GM19193 (cell line): ENCODE results near the gene KRT33A.

Source experiments
- POLR2A ChIP-seq: IDR thresholded peaks from 4 replicates; pipeline ENCODE4 v1.6.1; 2011; ENCODE audit not compliant: insufficient read depth, insufficient read length; ENCODE audit errors: extremely low read depth

The KRT33A gene

GRCh38 chr17:41377546-41377945, 26.9 kb upstream of the KRT33A start:
- no peak for TF ChIP-seq POLR2A

DNA sequence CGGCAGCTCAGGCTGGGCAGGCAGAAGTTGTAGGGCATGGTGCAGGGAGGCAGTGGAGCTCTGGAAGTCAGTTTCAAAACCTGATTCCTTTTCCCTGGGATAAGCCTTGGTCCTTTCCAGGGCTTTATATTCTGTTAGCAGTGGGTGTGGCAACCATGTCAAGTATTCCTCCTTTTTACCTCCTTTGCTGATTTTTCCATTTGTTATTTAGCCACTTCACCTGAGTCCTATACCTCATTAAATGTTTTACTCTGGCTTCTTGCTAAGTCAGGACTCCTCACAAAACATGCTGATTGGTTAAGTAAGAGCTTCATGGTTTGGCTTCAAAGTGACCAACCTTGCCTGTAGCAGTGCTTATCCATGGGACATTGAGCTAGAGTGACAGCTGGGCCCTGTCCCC, 19.1 kb upstream of the KRT33A start, which contains the start of gene KRT33B:
Gene KRT33B, minus strand, starts transcription at position 101 of the 400 bp plus-strand sequence. Its CDS starts 63 bp downstream, at position 38.
- no peak for TF ChIP-seq POLR2A

DNA sequence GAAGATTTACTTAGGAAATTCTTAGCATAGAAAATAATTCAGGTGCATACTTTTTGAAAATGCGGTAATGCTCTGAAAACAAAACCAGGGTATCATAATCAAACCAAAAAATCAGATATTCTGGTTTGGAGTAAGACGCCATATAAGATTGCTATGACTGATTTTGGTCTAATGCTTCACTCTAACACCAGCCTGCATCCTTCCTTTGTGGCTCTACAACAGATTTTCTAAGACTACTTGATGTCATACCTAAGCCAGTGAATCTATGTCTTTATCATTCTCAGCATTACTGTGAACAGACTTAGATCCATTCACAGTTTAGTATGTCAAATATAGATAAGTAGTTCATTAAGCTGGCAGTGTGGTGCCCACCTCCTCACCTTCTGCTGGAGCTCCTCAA, 18.4 kb upstream of the KRT33A start:
- TF ChIP-seq POLR2A, result no peak

GRCh38 chr17:41367426-41368075, 16.9 kb upstream of the KRT33A start:
- TF ChIP-seq POLR2A, result no peak

DNA sequence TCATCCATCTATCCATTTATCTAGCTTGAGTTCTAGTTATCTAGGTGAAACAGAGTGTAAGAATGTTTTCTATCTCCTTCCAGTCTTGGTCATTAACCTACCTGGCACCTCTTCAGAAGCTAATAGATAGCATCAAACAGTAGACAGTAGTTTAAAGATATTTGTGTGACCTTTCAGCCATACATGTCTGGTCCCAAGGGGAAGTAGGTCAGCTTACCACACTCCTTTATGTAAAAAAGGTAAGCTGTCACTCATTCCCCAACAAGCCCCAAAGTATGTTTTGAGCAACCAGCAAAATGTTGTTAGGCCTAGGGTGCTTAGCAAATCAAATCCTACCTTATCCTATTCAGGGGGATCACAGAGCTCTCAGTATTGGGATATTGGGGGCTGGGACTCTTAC, 15.4 kb upstream of the KRT33A start:
- no peak for TF ChIP-seq POLR2A

DNA sequence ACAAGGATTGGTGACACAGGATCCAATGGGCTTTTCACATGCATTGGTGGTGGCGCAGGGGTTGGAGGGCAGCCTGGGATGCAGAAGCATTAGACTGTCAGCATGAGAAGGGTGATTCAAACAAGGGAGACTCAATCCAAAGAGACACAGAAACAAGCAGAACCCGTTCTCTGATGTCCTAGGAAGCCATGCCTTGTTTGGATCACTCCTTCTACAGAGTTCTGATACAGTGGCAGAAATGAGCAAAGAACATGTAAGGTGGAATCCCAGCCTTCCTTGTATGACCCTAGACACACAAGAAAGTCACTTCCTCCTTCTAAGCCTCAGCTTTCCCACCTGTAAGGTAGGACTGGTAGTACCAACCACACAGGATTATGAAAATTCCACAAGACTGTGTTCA, 13.3 kb upstream of the KRT33A start:
- no peak for TF ChIP-seq POLR2A

- TF ChIP-seq POLR2A, result no peak
These were observed 9.8 kb upstream of the KRT33A start for GRCh38 chr17:41360296-41360995.

DNA sequence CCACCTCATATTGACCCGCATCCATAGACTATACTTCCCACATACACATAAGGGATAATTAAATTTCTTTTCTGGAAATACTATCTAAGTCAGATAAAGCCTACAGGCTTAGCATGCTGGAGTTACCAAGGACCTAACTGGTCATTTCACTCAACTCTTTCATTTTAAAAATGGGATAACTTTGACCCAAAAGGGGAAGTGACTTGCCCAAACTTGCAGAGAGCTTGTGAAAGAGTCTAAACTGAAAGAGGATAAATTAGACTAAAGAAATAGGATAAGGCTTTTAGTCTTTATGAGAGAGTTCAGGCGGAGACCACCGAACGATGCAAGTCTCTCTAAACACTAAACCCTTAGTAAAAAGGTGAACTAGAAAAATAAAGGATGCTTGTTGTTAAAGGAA, 3.9 kb upstream of the KRT33A start:
- no peak for TF ChIP-seq POLR2A

GRCh38 chr17:41352597-41353366, 2.2 kb upstream of the KRT33A start:
- TF ChIP-seq POLR2A, result no peak

DNA sequence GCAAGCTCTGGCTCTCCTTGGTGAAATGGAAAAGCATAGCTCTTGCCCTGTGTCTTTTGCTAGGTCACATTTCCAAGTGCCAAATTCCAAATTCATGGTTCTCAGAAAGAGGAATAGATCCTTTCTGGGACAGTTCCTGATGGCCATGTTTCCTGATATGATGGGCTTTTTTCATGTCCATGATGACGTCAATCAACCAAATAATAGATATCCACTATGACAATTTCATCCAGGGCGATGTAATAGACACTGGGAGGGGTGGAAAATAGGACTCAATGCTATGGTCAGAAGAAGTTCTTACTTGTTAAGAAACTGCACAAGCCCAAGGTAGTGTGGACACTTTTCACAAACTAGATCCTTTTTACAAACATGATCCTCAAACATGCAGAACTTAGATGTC, 549 bp upstream of the KRT33A start:
- no peak for TF ChIP-seq POLR2A

DNA sequence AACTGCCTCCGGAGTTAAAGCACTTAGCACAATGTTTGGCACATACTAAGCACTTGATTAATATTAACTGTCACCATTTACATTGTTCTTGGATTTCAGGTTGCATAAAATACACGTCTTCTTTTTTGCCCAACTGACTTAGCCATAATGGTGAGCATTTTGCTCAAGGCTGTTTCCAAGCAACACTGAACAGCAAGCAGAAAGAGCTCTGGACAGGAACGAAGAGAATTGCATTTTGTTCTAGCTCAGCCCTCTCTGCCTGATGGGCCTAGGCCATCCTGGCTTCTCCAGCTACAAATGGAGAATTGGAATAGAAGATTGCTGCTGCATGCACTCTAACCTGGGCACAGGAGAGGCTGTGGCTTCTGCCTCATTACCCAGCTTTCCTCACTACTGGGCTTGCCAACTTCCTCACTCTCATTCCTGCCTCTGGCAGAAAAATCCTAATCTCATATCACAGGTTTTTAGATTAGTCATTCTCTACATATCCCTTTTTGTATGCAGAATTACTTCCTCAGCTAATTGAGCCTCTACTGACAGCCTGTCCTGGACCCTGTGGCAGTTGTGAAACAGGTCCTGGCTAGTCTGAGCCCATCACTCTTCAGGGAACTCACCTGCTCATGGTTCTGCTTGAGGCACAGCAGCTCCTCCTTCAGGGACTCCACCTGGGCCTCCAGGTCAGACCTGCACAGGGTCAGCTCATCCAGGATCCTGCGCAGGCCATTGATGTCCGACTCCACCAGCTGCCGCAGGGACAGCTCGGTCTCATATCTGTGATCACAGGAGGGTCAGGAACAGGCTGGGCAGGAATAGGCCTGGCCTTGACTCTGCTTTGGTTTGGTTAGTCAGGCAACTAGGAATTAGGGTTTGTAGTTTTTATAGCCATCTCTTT, 2.5 kb downstream of the KRT33A start:
- no peak for TF ChIP-seq POLR2A

GRCh38 chr17:41345992-41346391, 4.6 kb downstream of the KRT33A start:
- TF ChIP-seq POLR2A, result no peak

DNA sequence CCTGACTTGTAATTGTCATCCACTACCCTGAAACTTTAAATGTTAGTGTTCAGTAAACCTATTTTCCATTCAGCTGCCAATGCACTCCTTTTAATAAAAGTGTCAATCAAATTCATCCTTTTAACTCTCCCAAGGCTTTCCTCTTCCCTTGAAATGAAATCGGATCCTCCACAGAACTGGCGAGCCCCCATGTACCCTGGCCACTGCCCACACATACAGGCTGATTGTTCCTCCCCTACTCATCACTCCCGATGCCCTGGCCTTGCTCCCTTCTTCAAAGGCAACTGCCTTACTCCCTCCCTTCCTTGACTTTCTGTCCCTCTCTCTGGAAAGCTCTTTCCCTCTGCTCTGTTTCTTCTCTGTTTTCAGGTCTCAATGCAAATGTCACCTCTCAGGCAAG, 7.6 kb downstream of the KRT33A start:
- no peak for TF ChIP-seq POLR2A

GRCh38 chr17:41340934-41341861, 9.4 kb downstream of the KRT33A start:
- no peak for TF ChIP-seq POLR2A
